Caco-2 (cell line): ENCODE data around the gene POLA1. TPM values are rescaled to one million over a fixed set of nuclear protein-coding genes. Genes with fewer than 3 reads are reported as not detected.

Experiments used
- BruUV-seq: library from RNA; stranded (reverse); fragments of 400-500 nt; replicated peaks from 2 replicates; lab custom pipeline; 2021; lab: Mats Ljungman, UMichigan
- CTCF ChIA-PET: fragments of 300-600 bp; sonication (Branson Sonifier 250); formaldehyde crosslinking; loops from one replicate; lab custom pipeline; 2022; ENCODE audit warnings: antibody characterized with exemption; lab: Charles Lee
- POLR2A ChIA-PET: fragments of 300-600 bp; sonication (Branson Sonifier 250); formaldehyde crosslinking; loops from one replicate; lab custom pipeline; 2022; ENCODE audit warnings: antibody characterized with exemption; lab: Charles Lee
- DNase-seq, 2 experiments: peaks; one replicate each; pipeline versions ENCODE4 v3.0.0 to v3.0.0-alpha.2; 2020 to 2022
- H3K27me3 ChIP-seq: replicated peaks from 2 replicates; pipeline ENCODE4 v1.6.0; 2011; ENCODE audit warnings: low read length; ENCODE audit not compliant: control insufficient read depth, insufficient read depth
- H3K36me3 ChIP-seq: 2 replicates; pipeline ENCODE4 v1.5.1; 2011; ENCODE audit warnings: low read length; ENCODE audit not compliant: control insufficient read depth, insufficient read depth
- H3K4me1 ChIP-seq: fragments of 250-450 bp; sonication (Bioruptor Pico); 2 replicates; pipeline ENCODE4 v1.5.1; 2020; ENCODE audit warnings: mild to moderate bottlenecking
- H3K4me3 ChIP-seq: 2 replicates; pipeline ENCODE4 v1.5.1; 2011; ENCODE audit warnings: low read depth, mild to moderate bottlenecking, control low read depth, low read length
- H3K9me3 ChIP-seq: fragments of 250-450 bp; sonication (Bioruptor Pico); 2 replicates; pipeline ENCODE4 v1.5.1; 2020; ENCODE audit warnings: mild to moderate bottlenecking, moderate library complexity
- H3K27ac Mint-ChIP-seq: one replicate; pipeline ENCODE4 v1.8.0; 2022; ENCODE audit warnings: mixed read lengths; ENCODE audit not compliant: unreplicated experiment
- H3K27me3 Mint-ChIP-seq: one replicate; pipeline ENCODE4 v1.8.0; 2022; ENCODE audit warnings: mixed read lengths; ENCODE audit not compliant: insufficient read depth, unreplicated experiment
- H3K36me3 Mint-ChIP-seq: one replicate; pipeline ENCODE4 v1.8.0; 2022; ENCODE audit warnings: mild to moderate bottlenecking, mixed read lengths; ENCODE audit not compliant: insufficient read depth, unreplicated experiment
- H3K4me1 Mint-ChIP-seq: one replicate; pipeline ENCODE4 v1.8.0; 2022; ENCODE audit warnings: low read depth, mixed read lengths; ENCODE audit not compliant: unreplicated experiment
- H3K4me3 Mint-ChIP-seq: one replicate; pipeline ENCODE4 v1.8.0; 2022; ENCODE audit warnings: mild to moderate bottlenecking, moderate library complexity, mixed read lengths; ENCODE audit not compliant: unreplicated experiment
- H3K9me3 Mint-ChIP-seq: one replicate; pipeline ENCODE4 v1.8.0; 2022; ENCODE audit warnings: mixed read lengths; ENCODE audit not compliant: unreplicated experiment
- intact Hi-C: fragments of 100-400 bp; cut with micrococcal nuclease; formaldehyde crosslinking; loops from one replicate; pipeline ENCODE4 v1.10.0; 2022; ENCODE audit not compliant: unreplicated experiment
- total RNA-seq: library from RNA; stranded (reverse); gene quantifications from 2 replicates; pipeline ENCODE4 v1.2.3, GENCODE V29; 2022
- TF ChIP-seq, protein P1 (sequence below), 2 experiments: fragments of 200-600 bp in 1 of 2; IDR thresholded peaks; 1 replicate in 1 of 2; 2 replicates in 1 of 2; pipeline versions ENCODE4 v1.5.1 to v1.8.0; 2011 to 2022; ENCODE audit warnings: antibody characterized with exemption in 1 of 2, control low read depth in 1 of 2, inconsistent platforms in 1 of 2, low read depth in 1 of 2, low read length in 1 of 2, mild to moderate bottlenecking in 1 of 2, moderate library complexity in 1 of 2; ENCODE audit not compliant: insufficient read depth in 1 of 2, severe bottlenecking in 1 of 2, unreplicated experiment in 1 of 2

POLA1 gene
- total RNA-seq, 1 experiment from 2014 or later: 23.5 TPM

- DNase-seq: no peak
- H3K4me3 Mint-ChIP-seq: no peak overlapping the region
- CTCF ChIA-PET: interaction anchor here (1.1 kb wide), 1 partner anchor 109 kb away, joined by 3 read pairs; no protein-coding TSS in a partner anchor
- Histone ChIP-seq H3K9me3 (no peaks in the 10 kb centered on the region), H3K27me3 (no peaks in the 10 kb centered on the region), H3K36me3 (no peaks in the 10 kb centered on the region), H3K4me3 (no peak overlapping the region), H3K4me1 (no peaks in the 10 kb centered on the region)
- TF ChIP-seq, protein P1, sequence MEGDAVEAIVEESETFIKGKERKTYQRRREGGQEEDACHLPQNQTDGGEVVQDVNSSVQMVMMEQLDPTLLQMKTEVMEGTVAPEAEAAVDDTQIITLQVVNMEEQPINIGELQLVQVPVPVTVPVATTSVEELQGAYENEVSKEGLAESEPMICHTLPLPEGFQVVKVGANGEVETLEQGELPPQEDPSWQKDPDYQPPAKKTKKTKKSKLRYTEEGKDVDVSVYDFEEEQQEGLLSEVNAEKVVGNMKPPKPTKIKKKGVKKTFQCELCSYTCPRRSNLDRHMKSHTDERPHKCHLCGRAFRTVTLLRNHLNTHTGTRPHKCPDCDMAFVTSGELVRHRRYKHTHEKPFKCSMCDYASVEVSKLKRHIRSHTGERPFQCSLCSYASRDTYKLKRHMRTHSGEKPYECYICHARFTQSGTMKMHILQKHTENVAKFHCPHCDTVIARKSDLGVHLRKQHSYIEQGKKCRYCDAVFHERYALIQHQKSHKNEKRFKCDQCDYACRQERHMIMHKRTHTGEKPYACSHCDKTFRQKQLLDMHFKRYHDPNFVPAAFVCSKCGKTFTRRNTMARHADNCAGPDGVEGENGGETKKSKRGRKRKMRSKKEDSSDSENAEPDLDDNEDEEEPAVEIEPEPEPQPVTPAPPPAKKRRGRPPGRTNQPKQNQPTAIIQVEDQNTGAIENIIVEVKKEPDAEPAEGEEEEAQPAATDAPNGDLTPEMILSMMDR (IDR thresholded peaks at IDR 0.05; ENCODE audit: insufficient read depth in 1 of 2, low read depth in 1 of 2, low read length in 1 of 2, severe bottlenecking in 1 of 2, unreplicated experiment in 1 of 2): peak in 1 of 2 experiments; percentile 32
- peaks cover 4% of the 10 kb centered on the region for H3K27me3 Mint-ChIP-seq
- no peak overlapping the region for H3K27ac Mint-ChIP-seq
- POLR2A ChIA-PET: no interaction called here
- no peaks in the 10 kb centered on the region for H3K4me1 Mint-ChIP-seq
- BruUV-seq: no TSS peak
- H3K36me3 Mint-ChIP-seq: no peaks in the 10 kb centered on the region
- H3K9me3 Mint-ChIP-seq: no peaks in the 10 kb centered on the region
- intact Hi-C loops: no loop called here
Measured at GRCh38 chrX:25034889-25035288, 341.2 kb downstream of the POLA1 start.

GRCh38 chrX:25039036-25039435 lies 345.3 kb downstream of the POLA1 start:
- H3K4me1 Mint-ChIP-seq: no peaks in the 10 kb centered on the region
- H3K36me3 Mint-ChIP-seq: no peaks in the 10 kb centered on the region
- Histone ChIP-seq H3K4me3 (no peak overlapping the region), H3K36me3 (no peaks in the 10 kb centered on the region), H3K27me3 (no peaks in the 10 kb centered on the region), H3K9me3 (no peaks in the 10 kb centered on the region), H3K4me1 (no peaks in the 10 kb centered on the region)
- no peak overlapping the region for H3K4me3 Mint-ChIP-seq
- TF ChIP-seq, protein P1 (IDR thresholded peaks at IDR 0.05; ENCODE audit: insufficient read depth in 1 of 2, low read depth in 1 of 2, low read length in 1 of 2, severe bottlenecking in 1 of 2, unreplicated experiment in 1 of 2): no peak
- no peak for DNase-seq
- ChIA-PET CTCF (no interaction called here), POLR2A (no interaction called here)
- no TSS peak for BruUV-seq
- intact Hi-C loops: no loop called here
- H3K9me3 Mint-ChIP-seq: no peaks in the 10 kb centered on the region
- peaks cover 4% of the 10 kb centered on the region for H3K27me3 Mint-ChIP-seq
- H3K27ac Mint-ChIP-seq: no peak overlapping the region

GRCh38 chrX:25043192-25043591 lies 349.5 kb downstream of the POLA1 start:
- no peaks in the 10 kb centered on the region for H3K9me3 Mint-ChIP-seq
- Histone ChIP-seq H3K9me3 (no peaks in the 10 kb centered on the region), H3K4me1 (no peaks in the 10 kb centered on the region), H3K27me3 (no peaks in the 10 kb centered on the region), H3K36me3 (no peaks in the 10 kb centered on the region), H3K4me3 (no peak overlapping the region)
- no peak overlapping the region for H3K4me3 Mint-ChIP-seq
- no peak overlapping the region for H3K27ac Mint-ChIP-seq
- TF ChIP-seq, protein P1 (IDR thresholded peaks at IDR 0.05; ENCODE audit: insufficient read depth in 1 of 2, low read depth in 1 of 2, low read length in 1 of 2, severe bottlenecking in 1 of 2, unreplicated experiment in 1 of 2): no peak
- H3K36me3 Mint-ChIP-seq: no peaks in the 10 kb centered on the region
- ChIA-PET POLR2A (no interaction called here), CTCF (no interaction called here)
- intact Hi-C loops: no loop called here
- H3K4me1 Mint-ChIP-seq: peaks cover 6% of the 10 kb centered on the region
- no TSS peak for BruUV-seq
- no peak for DNase-seq
- H3K27me3 Mint-ChIP-seq: no peaks in the 10 kb centered on the region

Other genes with a start within 250 kb of the POLA1 start
- gene PDK3, start 228.6 kb upstream of the POLA1 start, total RNA-seq: 4.0 and 4.9 TPM in 2 replicates
- 20.8 and 24.7 TPM in 2 replicates for gene PCYT1B, start 46.6 kb upstream of the POLA1 start, total RNA-seq